HG02970 (cell line): ENCODE results near the gene DGKB.

ENCODE experiments used
- ATAC-seq: cut with Tn5 transposase; IDR thresholded peaks from one replicate; pipeline ENCODE4 v1.9.1; 2021; ENCODE audit warnings: mild to moderate bottlenecking, moderate library complexity, moderate number of reproducible peaks; ENCODE audit not compliant: unreplicated experiment, low FRiP score

The DGKB gene

DNA sequence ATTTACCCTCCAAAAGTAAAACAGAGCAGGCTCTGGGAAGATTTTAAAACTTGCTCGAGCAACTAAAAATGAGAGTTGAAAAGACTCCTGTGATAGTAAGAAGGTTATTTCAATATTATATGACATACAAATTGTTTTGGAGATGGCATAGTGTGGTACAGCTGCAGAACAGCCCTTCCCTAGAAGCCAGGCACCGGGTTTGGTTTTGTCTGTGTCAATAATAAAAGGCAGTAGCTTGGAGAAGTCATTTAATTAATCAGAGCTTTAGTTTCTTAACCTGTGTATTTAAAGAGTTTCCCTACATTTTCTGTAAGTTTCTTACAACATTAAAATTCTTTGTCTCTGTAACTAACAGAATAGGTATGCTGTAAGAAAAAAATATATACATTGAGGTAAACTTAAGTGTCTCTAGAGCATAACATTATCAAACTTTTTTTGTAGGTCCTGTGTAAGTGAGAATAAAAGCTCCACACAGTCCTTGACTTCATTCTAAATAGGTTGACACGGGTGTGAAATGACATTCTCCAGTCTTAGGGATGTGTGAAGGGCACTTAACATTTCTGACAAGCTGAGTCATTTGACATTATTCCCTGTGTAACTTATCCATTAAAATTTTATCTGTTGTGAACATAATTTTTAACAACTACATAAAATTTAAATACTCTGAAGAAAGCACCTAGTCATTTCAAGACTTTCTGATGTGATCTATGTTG lies 488.1 kb downstream of the DGKB start:
- ATAC-seq, result no peak

DNA sequence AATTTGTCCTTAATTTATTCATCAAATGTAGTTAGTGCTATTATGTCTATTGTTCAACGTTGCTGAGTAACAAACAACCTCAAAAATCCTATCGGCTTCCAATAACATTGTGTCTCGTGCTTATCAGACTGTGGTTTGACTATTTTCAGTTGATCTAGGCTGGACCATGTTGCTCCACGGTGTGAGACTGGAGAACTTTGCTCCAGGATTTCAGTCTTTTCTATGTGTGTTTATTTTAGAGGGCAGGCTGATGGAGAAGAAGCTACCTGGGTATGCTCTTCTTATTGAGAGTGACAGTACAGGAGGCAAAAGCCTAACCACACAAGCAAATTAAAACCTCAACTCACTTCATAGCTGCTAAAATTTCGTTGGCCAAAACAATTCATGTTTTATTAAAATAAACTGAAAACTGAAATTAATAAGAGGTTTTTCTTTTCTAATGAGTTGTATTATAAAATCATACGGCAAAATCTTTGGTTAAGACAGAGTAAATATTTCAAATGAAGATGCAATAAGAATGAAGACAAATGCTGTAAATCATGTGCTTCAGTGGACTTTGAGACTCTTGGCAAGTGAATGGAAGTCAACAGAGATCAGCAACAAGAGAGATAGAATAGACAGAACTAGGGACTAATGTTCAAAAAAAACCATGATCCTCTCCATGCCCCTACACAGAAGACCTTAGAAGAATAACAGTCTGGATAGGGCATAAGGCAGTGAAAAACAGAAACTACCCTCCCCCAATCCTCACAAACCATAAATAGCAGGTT lies 495.1 kb downstream of the DGKB start:
- ATAC-seq, result no peak

DNA sequence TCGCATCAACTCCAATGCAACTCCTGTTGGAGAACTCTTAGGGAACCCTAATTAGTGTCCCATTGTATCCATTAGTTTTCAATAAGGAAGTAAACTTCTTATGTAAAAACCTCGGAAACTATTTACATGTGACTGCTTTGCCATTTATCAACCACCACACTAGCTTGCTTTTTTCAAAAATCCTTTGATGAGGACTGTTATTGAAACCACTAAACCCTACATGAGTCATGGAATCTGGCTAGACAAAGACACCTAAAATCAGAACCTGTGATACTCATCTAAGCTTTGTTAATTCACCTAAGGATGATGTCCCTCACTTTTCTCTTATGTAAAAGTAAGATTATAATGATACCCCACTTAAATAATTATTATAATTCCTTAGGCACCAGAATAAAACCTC lies 499.0 kb downstream of the DGKB start:
- ATAC-seq, result no peak

DNA sequence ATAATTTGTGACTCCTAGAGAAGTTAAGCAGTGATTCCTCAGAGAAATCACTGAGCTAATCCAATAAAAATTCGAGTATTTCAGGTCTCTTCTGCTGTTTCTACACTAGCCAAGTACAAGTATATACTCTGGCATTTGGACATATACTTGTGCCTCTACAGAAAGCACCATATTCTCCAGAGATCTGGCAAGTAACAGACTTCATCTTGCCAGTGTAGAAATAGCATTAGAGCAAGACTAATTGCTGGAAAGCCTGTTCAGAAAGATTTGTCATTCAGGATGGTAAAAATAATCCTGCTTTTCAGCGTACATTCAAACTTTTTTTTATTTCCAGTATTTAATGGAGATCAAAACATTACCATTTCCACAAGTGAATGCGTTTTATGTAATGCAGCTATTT lies 502.3 kb downstream of the DGKB start:
- ATAC-seq, result no peak

DNA sequence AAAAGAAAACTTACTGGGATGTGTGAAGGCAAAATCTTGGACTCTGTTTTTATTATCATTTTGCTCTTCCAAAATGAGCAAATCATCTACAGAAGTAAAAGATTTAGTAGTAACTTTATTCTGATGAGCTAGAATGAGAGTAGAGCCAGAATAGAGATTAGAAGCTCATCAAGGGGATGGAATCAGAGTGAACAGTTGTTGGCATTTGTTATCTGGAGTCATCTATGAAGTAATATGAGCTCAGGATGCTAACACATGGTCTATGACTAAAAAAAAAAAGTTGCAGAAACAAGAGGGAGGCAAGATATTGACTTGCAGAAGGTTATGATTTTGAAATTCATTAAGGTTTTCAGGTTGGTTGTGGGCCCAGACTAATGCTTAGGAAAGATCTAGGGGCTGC lies 504.0 kb downstream of the DGKB start:
- no peak for ATAC-seq

DNA sequence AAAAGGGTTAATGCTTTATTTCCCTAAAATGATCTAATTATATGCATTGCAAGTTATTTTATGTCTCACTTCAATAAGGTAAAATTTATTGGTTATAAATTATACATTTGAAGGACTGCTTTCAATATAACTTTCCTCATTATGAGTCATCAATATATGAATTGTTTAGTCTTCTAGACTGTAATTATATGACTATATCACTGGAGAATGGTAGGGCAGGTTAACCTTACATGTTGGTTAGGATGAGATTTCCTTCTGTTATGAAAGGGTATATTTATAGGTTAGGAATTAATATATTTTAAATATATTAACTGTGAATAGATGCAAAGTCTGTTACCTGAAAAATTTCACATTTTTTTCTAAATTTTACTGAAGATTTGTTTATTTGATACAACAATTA lies 506.7 kb downstream of the DGKB start:
- ATAC-seq, result no peak

DNA sequence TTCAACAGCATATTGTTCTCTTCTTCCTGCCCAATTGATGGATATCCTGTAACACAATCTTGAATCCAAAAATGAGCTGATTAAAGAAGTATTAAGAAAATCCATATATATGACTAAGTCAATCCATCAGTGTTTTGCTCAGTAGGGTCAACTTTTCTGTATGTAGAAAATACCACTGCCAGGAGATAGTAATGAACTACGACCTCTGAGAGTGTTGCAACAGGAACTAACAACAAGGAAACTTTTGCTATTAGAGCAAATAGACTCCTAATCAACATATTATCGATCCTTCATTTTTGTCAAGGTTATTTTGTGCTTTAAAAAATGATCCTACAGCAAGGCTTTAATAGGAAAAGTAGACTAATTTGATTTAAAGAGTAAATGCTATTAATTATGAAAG lies 507.8 kb downstream of the DGKB start:
- no peak for ATAC-seq

DNA sequence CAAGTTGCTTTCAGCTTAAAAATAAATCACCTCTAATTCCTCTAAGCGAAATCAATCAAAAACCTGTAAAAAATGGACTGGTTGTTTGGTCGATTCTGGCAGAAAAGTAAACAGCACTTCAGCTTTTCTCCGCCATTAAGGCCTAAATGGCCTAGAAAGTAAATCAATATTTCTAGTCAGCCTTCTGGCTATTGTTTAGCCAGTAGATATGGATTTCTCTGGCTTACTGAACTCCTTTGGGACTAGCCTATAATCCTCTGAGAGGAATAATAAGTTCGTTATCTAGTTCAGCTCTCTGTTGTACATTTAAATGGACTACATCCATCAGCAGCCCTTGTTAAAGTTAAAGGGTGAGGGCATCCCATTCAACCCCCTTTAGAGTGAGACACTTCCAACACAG lies 513.0 kb downstream of the DGKB start:
- ATAC-seq, result no peak

DNA sequence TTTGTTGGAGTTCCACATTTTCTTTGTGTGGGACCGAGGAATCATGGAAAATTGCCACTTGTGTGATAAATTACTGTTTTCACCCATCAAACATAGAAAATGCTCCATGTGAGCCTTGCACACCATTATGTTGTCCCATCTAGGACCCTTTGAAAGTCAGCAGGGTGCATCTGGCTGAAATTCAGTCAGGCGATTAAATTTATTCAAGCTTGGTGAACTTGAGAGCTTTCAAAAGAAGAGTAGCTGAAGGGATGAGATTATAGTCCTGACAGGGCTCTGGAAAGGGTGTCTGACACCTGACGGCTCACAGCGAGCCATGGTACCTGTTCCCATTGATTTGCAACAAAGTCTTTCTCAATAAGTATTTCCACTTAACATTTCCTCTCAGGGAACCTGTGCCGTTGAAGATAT lies 513.4 kb downstream of the DGKB start:
- ATAC-seq, result no peak

DNA sequence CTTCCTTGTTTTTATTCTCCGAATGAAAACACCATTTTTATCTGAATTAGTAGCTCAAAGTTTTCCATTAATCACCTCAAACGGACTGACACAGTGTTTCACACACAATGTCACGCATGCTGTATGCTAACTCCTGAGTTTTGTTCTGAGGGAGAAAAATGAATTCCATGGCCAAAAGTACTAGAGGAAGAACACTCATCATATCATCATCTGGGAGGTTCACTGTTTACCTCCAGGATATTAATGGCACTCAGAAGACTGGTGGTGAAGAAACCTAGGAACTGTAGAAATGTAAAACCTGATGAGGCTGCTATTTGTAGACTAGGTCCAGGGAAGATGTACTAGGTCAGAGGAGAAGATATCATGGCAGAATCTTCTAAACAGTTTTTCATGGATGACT lies 517.5 kb downstream of the DGKB start:
- no peak for ATAC-seq

DNA sequence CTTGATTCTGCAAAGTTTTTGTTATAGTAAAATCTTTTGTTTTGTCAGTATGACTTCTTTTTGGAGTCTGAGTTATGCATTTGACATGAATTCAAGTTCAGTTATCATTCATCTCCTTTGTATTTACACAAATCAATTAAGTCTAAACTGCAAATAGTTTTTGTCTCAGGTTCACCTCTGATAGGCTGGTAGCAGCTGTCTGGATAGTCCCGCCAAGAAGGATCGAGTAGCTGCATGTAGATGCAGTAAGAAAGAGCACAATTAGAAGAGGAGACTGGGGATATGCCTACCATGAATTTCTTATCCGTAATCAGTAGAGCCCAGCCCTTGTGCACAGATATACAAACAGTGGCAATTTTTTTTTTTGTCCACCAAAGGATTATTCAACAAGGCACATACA lies 520.6 kb downstream of the DGKB start:
- no peak for ATAC-seq

DNA sequence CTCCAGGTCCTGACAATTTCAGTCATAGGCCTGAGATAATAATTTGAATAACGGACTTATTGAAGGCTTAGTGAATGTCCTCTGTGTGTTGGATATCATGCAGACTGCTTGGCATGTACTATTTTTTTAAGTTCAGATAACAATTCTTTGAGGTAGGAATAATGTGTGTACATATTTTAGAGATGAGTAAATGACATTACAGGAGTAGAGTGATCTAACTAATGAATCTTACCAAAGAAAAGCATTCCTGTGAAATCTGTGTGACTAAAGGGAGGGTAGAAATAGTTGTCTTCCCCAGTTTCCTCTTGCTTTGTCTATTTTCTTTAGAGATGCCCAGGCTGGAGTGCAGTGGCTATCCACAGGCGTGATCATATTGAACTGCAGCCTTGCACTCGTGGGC lies 521.2 kb downstream of the DGKB start:
- ATAC-seq, result no peak

DNA sequence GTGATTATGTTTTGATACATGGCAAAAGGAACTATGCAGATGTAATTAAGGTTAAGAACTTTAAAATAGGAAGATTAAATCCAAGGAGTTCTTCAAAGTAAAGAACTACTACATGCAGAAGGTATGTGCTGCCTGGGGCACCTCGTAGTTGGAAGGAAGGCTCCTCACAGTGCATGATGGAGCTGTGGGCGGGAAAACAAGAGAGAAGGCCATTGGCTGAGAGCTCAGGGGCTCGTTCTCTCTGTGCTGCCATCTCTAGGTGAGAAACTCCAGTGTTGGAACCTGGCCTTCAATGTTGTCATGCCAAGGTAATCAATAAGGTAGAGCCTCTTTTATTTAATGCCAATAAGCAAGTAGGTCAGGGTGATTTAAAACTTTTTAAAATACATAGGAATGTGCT lies 521.7 kb downstream of the DGKB start:
- ATAC-seq, result no peak

DNA sequence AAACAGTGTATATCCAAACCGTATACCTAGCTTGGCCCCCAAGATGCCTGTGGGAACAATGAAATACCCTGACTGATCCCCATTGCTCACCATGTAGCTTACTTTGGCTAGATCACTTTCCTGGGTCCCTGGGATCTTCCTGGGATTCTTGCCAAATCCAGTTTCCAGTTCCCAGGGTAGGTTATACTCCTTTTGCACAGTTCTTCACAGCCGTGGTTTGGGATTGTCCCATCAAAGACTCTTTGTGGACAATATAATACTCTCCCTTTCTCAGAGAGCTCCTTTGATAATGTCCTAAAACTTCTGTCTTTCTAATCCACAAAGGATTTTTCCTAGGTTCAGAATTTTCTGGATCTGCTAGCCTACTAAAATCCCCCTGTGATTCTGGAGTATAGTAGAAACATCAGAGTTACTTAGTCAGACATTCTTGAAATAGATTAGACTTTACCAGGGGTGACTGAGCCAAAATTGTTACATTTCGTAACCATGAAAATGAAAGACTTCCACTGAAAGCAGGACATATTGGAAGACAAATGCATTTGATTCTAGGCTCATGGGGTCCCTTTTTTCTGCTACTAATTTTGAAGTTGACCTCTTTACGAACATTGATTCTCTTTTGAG lies 524.8 kb downstream of the DGKB start:
- ATAC-seq, result no peak

DNA sequence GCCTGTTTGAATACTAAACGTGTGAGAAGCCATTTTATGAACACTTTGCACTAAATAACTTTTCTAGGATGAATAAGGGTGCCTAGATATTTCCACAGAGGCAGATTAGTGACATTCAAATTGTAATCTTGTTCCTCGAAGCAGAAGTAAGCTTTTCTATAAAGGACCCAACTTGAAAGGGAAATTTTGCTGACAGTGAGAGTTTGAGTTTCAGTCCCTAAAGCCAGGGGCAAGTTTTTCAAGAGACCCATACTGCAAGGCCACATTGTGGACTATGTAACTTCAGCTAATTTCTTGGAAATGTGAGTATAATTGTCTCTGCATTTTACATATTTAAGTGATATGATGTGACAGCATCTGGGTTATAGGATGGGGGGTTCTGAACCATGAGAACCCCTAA lies 525.8 kb downstream of the DGKB start:
- no peak for ATAC-seq

DNA sequence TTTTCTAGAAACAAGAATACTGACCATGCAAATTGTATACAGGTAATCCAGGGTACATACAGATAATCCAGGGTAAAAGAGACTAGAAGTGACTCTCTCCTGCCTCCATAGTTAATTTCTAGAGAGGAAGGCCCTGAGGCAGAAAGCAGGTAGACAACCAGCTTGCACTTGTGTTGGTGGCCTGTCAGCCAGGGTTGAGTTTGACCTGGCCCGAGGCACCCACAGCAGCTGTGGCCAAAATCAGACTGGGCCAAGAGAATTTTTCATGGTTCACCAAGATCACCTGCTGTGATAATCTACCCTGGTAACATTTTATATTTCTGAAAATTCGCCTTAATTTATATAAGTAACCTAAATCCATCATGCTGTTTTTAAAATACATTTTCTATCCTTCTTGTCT lies 526.6 kb downstream of the DGKB start:
- ATAC-seq, result no peak

DNA sequence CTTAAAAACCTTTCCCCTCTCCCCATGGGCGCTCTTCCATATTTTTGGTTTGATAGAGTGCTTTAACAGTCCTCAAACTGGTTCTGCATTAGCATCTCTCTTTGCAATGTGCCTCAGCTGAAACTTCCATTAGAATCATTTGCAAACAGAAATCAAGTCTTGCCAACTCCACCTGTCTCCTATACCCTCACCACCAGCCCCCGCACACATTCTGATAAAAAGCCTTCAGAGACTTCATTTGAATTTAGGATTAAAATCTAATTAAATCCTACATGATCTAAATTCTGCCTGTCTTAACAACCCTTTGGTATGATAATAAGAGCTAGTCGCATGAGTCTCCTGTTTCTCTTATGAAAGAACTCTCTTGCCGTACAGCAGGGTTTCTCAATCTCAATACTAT lies 528.2 kb downstream of the DGKB start:
- ATAC-seq, result no peak

DNA sequence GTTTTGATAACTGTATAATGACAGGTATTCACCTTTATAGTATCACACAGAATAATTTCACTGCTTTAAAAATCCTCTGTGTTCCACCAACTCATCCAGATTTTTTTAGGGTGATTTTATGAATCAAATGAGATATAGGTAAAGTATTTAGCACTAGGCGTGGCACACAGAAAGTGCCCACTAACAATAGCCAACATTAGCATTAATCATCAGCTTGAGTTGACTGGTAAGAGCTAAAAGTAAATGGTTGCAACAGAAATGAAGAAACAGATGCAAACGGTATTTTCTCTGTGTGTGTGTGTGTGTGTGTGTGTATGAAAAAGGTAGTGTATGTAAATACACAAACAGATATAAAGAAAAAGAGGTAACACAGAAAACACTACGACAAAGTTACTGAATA lies 534.3 kb downstream of the DGKB start:
- no peak for ATAC-seq

DNA sequence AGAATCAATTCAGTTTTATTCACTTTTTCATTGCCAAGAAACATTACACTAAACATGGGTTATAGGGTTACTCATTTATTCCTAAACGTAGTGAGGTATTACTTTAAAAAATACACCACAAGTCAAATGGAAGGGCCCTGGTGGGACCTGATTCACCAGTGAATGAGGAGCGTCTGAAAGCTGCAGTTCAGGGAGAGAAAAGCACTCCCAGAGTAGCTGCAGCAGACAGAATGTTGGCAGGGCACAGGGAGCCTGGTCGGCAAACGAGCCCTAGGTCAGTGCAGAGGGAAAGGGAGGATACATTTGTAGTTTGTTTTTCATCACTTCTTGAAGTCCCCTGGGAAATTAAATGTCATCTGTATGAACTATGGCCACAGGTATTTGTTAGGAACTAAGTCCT lies 551.4 kb downstream of the DGKB start:
- ATAC-seq, result no peak

DNA sequence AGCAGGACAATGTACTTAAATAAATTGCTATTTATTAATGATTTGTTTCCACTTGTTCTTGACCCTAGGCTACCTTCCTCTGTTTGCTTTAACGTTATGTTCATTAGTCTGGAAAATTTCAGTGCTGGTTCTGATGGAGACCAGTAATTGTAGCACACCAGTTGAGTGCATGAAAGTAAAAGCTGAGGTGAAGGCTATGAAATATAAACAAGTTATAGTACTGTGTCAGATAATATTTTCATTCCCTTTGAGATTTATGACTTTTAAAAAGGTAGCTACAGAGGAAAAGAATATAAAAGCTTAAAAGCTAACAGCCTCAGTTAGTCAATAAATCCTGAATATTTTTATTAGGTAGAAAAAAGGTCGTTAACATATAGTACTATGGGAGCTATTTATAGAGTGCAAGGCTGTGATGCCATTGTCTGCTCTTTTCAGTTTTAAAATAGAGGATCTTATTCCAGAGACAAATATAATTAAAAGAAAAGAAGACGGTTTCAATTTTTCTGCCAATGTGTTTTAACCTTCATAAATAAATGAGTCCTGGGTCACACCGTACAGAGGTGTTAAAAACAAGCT lies 561.3 kb downstream of the DGKB start:
- no peak for ATAC-seq

DNA sequence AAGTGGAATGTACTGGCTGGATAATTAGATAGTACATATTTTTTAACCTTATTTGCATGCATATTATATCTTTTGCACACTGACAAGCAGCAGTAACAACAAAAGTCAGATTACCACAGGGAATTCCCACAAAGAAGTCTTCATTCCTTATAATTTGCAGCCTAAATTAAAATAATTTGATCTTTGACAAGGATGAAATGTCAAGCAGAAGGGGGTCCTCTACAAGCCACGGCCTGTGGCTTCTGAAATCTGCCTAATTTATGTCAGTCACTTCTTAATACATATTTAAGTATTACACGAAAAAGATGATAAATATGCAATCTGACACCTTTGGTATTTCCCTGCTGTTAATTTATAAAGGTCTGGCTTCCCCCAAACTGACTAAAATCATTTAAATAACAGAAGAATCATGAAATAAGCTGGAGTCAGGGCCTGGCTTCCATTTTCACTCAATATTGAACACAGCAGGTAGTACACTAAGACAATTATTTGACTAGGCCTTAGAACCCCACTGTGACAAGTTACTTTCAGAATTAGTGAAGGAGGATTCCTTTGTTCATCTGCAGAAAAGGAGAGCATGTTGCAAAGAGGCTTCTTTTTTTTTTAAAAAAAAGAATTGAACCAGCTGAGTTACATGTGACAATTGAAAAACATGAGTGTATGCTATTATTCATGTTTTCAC lies 562.0 kb downstream of the DGKB start:
- ATAC-seq, result no peak
